ENCODE results near the gene P3H2. TPM values are rescaled to one million over a fixed set of nuclear protein-coding genes. Genes with fewer than 3 reads are reported as not detected.

Gene P3H2
- total and polyA plus RNA-seq, 9 of the 15 experiments (the other 6 are each of a cell fraction or from before 2014, with no cell fraction given), result 0.04 to 0.26 (median 0.22) TPM; not detected in 6

DNA sequence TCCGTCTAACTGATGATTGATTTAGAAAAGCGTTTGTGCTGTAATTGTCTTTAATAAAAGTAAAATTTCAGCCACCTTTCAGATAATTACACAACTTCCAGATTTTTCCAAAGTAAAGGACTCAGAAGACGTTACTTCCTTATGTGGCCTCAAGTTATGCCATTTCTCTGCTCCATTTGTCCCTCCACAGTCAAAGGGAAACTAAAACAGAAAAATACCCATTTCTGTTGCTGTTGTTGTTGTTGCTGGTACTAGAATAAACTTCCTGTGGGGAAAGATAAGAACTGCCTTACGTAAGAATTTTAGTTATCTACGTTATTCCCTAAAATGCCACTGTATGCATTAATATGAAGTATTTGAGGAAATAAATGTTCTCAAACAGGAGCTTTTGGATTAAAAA is 153.9 kb downstream of the P3H2 start:
- H3K9me3 ChIP-seq (replicated peaks; ENCODE audit: control insufficient read depth, insufficient read depth, low read depth, low read length), result no peaks in the 10 kb centered on the region
- 4% methylated on average over 5 of the region's 5 CpGs for WGBS (ENCODE audit: insufficient coverage, low coverage, missing lambda C conversion rate)
- no peaks in the 10 kb centered on the region for H3K36me3 ChIP-seq (ENCODE audit: control insufficient read depth, insufficient read depth, low read length)
- ATAC-seq (no peak), DNase-seq (ENCODE audit: extremely low read depth in 1 of 4, low spot score in 3 of 4) (no peak), FAIRE-seq (no peak)
- H3K79me2 ChIP-seq (ENCODE audit: control insufficient read depth, insufficient read depth, low read length), result no peaks in the 10 kb centered on the region
- no peaks in the 10 kb centered on the region for H4K20me1 ChIP-seq (replicated peaks; ENCODE audit: control insufficient read depth, insufficient read depth, low read length)
- no peak overlapping the region for H3K4me3 ChIP-seq
- H2AFZ ChIP-seq (ENCODE audit: low read depth, low read length), result no peak overlapping the region
- intact Hi-C loops (cut with micrococcal nuclease), result loop anchor here (2.0 to 10.0 kb wide), 4 partner anchors 234 to 1088 kb away; partner anchors contain the start of gene CLDN1
- CTCF ChIA-PET (ENCODE audit: low intra/inter-chr PET ratio), result no interaction called here
- H3K27ac ChIP-seq (ENCODE audit: extremely low read depth, low read depth, low read length), result no peak overlapping the region
- BruUV-seq (replicated peaks), result no TSS peak
- in situ Hi-C loops (cut with MboI), result no loop called here
- H3K9ac ChIP-seq (ENCODE audit: insufficient read depth in 1 of 2, low read depth in 2 of 2, low read length in 2 of 2), result no peak overlapping the region
- H3K4me2 ChIP-seq (ENCODE audit: insufficient read depth, low read length), result no peak overlapping the region
- TF ChIP-seq ZNF217 (CRISPR knock-in tag; IDR thresholded peaks at IDR 0.05) (no peak), SREBF1 (IDR thresholded peaks at IDR 0.05; ENCODE audit: borderline replicate concordance, low read depth, low read length) (no peak), TRIM24 (IDR thresholded peaks at IDR 0.05) (no peak), ZKSCAN1 (IDR thresholded peaks at IDR 0.05; ENCODE audit: low read depth, low read length) (no peak), HLTF (IDR thresholded peaks at IDR 0.05) (no peak), TRIM28 (IDR thresholded peaks at IDR 0.05) (no peak), ZNF785 (CRISPR knock-in tag; IDR thresholded peaks at IDR 0.05) (no peak), DPF2 (IDR thresholded peaks at IDR 0.05) (no peak), TAF7 (tag; IDR thresholded peaks at IDR 0.05) (no peak), CHCHD3 (CRISPR knock-in tag; IDR thresholded peaks at IDR 0.05) (no peak), HEY1 (CRISPR knock-in tag; IDR thresholded peaks at IDR 0.05; ENCODE audit: borderline replicate concordance) (no peak), ZNF584 (CRISPR knock-in tag; IDR thresholded peaks at IDR 0.05; ENCODE audit: low read depth) (no peak), NONO (IDR thresholded peaks at IDR 0.05; ENCODE audit: low read depth in 2 of 2, low read length in 1 of 2) (no peak)
- TF ChIP-seq, protein P1, sequence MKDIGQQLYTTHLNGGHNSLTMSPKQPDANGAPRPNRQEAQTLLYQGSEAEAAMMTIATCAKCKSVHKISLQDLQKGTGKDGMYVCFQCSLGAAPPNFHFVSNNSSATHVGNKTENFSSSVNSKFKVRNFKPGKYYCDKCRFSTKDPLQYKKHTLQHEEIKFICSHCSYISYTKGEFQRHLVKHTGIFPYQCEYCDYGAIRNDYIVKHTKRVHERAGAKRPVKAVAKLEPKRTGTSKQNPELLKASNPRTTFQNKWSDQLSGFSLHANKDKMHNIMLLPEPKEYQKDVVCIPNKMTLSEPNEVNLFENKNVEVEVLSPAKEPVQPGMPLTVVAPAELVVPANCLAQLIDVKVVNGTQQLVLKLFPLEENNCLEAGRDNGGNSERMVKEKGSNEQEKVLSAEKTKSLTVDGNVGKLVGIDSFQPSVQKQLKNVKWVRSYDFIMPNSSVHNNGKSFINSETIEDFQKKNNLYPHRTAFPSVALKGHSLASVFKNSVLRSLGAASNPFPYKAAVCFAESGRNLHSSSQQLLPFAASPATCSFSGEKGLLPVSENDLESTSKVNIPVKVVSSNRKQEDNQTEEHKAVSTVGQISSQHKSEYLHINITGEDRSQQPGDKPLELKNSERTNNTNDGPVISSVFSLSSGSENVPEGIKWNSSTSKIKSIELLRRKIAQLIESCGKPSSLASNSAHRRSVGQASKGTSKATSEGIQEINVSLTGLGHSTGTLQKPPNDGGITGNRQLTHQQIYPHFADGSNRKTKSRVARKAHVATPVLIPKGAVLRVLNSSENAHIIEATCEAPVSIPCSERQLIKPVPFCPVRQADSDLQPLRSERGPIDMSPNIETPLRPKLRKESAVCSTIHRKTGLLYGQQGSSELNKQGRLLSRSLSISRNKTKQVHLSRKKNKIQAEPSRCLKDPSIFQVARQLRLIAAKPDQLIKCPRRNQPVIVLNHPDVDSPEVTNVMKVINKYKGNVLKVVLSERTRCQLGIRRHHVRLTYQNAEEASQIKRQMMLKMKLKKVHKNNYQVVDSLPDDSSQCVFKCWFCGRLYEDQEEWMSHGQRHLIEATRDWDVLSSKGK (CRISPR knock-in tag; IDR thresholded peaks at IDR 0.05), result no peak
- TF ChIP-seq, protein P2, sequence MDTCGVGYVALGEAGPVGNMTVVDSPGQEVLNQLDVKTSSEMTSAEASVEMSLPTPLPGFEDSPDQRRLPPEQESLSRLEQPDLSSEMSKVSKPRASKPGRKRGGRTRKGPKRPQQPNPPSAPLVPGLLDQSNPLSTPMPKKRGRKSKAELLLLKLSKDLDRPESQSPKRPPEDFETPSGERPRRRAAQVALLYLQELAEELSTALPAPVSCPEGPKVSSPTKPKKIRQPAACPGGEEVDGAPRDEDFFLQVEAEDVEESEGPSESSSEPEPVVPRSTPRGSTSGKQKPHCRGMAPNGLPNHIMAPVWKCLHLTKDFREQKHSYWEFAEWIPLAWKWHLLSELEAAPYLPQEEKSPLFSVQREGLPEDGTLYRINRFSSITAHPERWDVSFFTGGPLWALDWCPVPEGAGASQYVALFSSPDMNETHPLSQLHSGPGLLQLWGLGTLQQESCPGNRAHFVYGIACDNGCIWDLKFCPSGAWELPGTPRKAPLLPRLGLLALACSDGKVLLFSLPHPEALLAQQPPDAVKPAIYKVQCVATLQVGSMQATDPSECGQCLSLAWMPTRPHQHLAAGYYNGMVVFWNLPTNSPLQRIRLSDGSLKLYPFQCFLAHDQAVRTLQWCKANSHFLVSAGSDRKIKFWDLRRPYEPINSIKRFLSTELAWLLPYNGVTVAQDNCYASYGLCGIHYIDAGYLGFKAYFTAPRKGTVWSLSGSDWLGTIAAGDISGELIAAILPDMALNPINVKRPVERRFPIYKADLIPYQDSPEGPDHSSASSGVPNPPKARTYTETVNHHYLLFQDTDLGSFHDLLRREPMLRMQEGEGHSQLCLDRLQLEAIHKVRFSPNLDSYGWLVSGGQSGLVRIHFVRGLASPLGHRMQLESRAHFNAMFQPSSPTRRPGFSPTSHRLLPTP (IDR thresholded peaks at IDR 0.05; ENCODE audit: borderline replicate concordance, extremely low read depth, insufficient read length), result no peak
- POLR2A ChIA-PET, result no interaction called here
- H3K27me3 ChIP-seq (ENCODE audit: control insufficient read depth in 2 of 2, insufficient read depth in 2 of 2, low read length in 2 of 2), result no peaks in the 10 kb centered on the region
- no peaks in the 10 kb centered on the region for H3K4me1 ChIP-seq (replicated peaks in 1 of 2; ENCODE audit: control insufficient read depth in 2 of 2, insufficient read depth in 2 of 2, low read length in 2 of 2)
- H3K9me1 ChIP-seq (ENCODE audit: control insufficient read depth, insufficient read depth, low read length), result no peaks in the 10 kb centered on the region
